ENCODE data around the gene TFEB.

TFEB gene

GRCh38 chr6:41736800-41737555, 1.6 kb upstream of the TFEB start:
- no peak for DNase-seq

- DNase-seq: no peak
Observed at GRCh38 chr6:41736186-41736733, 852 bp upstream of the TFEB start.

GRCh38 chr6:41734666-41735426, 562 bp downstream of the TFEB start:
- peak; percentile 60 for DNase-seq

- DNase-seq: peak; percentile 52
Observed at GRCh38 chr6:41733707-41734665, 1.4 kb downstream of the TFEB start.

- DNase-seq: no peak
Observed at GRCh38 chr6:41733360-41733706, 2.1 kb downstream of the TFEB start.

- peak; percentile 73 for DNase-seq
Observed at GRCh38 chr6:41732591-41733359, 2.6 kb downstream of the TFEB start.

- DNase-seq: no peak
Observed at GRCh38 chr6:41732149-41732548, 3.3 kb downstream of the TFEB start.

GRCh38 chr6:41731561-41732086, 3.8 kb downstream of the TFEB start:
- DNase-seq: no peak

GRCh38 chr6:41730531-41731436, 4.6 kb downstream of the TFEB start:
- no peak for DNase-seq

GRCh38 chr6:41729624-41730023, 5.8 kb downstream of the TFEB start:
- DNase-seq: no peak

GRCh38 chr6:41728954-41729353, 6.5 kb downstream of the TFEB start:
- no peak for DNase-seq

- DNase-seq: no peak
Observed at GRCh38 chr6:41728073-41728936, 7.1 kb downstream of the TFEB start.

GRCh38 chr6:41727705-41728072, 7.7 kb downstream of the TFEB start:
- DNase-seq: no peak

- DNase-seq: no peak
Observed at GRCh38 chr6:41726876-41727275, 8.5 kb downstream of the TFEB start.

- DNase-seq: no peak
Observed at GRCh38 chr6:41724586-41725501, 10.6 kb downstream of the TFEB start.

GRCh38 chr6:41724228-41724580, 11.2 kb downstream of the TFEB start:
- no peak for DNase-seq

GRCh38 chr6:41723530-41724227, 11.7 kb downstream of the TFEB start:
- no peak for DNase-seq

- DNase-seq: no peak
Observed at GRCh38 chr6:41722969-41723529, 12.4 kb downstream of the TFEB start.
